GM18517 (cell line): Measurements from ENCODE around the gene CAMK1G.
A peak's percentile ranks its signal among the peaks of the same experiment; 100 is the strongest.

ENCODE experiments used
- ATAC-seq: cut with Tn5 transposase; IDR thresholded peaks from one replicate; pipeline ENCODE4 v1.9.1; 2021; ENCODE audit warnings: mild to moderate bottlenecking, moderate library complexity; ENCODE audit not compliant: unreplicated experiment

CAMK1G gene

GRCh38 chr1:209618291-209618690 is 34.8 kb downstream of the CAMK1G start:
- no peak for ATAC-seq

- no peak for ATAC-seq
Observed at GRCh38 chr1:209618756-209619420, 35.4 kb downstream of the CAMK1G start.

GRCh38 chr1:209619696-209620486 is 36.4 kb downstream of the CAMK1G start:
- ATAC-seq: no peak

GRCh38 chr1:209620487-209620884 is 37.0 kb downstream of the CAMK1G start:
- no peak for ATAC-seq

- ATAC-seq: no peak
Observed at GRCh38 chr1:209621286-209621685, 37.8 kb downstream of the CAMK1G start.

- no peak for ATAC-seq
Observed at GRCh38 chr1:209621741-209622655, 38.5 kb downstream of the CAMK1G start.

- no peak for ATAC-seq
Observed at GRCh38 chr1:209622841-209623829, 39.6 kb downstream of the CAMK1G start.

GRCh38 chr1:209624558-209625549 is 41.3 kb downstream of the CAMK1G start:
- ATAC-seq: no peak

- ATAC-seq: no peak
Observed at GRCh38 chr1:209625791-209626285, 42.3 kb downstream of the CAMK1G start.

- no peak for ATAC-seq
Observed at GRCh38 chr1:209626346-209627026, 43.0 kb downstream of the CAMK1G start.

GRCh38 chr1:209627027-209627731 is 43.7 kb downstream of the CAMK1G start:
- ATAC-seq: peak; percentile 24

GRCh38 chr1:209627732-209628196 is 44.2 kb downstream of the CAMK1G start:
- ATAC-seq: peak; percentile 78

- ATAC-seq: no peak
Observed at GRCh38 chr1:209628618-209629299, 45.2 kb downstream of the CAMK1G start.

GRCh38 chr1:209629621-209630382 is 46.3 kb downstream of the CAMK1G start:
- ATAC-seq: no peak

- no peak for ATAC-seq
Observed at GRCh38 chr1:209630383-209631225, 47.1 kb downstream of the CAMK1G start.
